Measurements from ENCODE around the gene CDYL.
A peak's percentile ranks its signal among the peaks of the same experiment; 100 is the strongest.

CDYL gene

GRCh38 chr6:4940416-4940815 is 164.2 kb downstream of the CDYL start:
- no peak for DNase-seq

DNA sequence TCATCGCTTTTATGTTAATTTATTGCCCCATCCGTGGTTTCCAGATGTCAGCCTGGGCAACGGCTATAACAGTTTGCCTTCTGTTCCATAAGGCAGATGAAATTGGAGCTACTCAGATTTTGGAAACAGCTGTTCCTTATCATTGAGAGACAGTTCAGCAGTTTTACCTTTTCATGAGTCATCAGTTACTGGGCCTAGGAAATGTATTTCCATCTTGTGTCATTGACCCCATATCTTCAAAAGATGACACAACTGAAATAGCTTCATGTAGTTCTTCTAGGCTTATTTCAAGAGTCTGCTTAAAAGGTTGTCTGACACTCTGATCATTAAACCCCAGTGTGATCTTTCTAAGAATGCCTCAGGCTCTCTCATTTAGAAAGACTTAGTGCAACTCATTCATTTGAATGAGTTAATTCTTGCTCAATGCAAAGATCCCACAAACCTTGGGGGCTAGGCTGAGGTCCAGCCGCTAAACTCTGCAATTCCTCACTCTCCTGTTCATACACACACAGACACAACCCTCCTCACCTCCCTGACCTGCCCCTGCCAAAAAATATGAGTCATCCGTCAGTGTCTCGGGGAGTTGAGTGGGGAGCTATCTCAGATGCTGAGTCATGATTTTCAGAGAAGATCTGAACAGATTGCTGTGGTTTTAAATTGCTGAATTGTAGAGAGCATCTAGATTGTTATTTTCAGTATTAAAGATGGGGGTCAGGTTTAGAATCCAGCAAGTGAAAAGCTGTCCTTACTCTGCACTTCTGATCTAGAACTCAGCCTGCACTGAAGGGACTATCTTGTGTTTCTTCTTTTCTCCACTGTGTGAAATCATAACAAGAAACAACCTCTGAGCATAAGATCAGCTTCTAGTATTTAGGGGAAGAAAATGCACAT is 165.8 kb downstream of the CDYL start:
- peak; percentile 21 for DNase-seq

DNA sequence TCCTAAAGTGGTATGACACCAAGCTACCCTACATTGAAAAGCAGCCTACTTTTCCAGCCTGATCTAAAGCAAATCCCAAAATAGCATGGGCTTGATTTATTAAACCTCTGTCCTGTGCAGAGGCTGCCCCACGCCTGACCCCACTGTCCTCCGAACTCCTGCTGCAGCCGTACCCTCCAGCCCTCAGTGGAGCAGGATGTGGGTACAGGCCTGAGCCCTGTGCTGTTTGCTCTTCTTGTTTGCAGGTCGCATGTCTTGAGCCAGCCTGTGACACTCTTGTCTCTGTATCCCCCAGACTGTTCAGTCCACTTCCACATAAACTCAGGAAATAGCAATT is 166.4 kb downstream of the CDYL start:
- DNase-seq: no peak

DNA sequence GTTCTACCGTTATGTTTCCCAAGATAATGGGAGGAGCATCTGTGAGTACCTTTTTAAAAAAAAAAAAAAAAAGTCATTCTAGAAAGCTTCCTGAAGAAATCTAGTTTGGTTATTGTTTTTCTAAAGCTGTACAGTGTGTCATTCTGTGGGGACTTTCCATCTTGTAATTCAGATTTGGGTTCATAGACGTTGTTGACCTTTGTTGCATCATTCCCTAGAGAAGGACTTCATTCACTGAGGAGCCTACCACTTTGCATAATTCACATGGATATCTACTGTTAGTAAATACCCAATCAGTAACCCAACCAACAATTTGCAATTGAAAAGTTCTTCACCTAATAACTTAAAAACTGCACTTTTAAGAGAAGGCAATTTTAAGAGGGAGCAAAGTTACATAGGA is 167.5 kb downstream of the CDYL start:
- no peak for DNase-seq

DNA sequence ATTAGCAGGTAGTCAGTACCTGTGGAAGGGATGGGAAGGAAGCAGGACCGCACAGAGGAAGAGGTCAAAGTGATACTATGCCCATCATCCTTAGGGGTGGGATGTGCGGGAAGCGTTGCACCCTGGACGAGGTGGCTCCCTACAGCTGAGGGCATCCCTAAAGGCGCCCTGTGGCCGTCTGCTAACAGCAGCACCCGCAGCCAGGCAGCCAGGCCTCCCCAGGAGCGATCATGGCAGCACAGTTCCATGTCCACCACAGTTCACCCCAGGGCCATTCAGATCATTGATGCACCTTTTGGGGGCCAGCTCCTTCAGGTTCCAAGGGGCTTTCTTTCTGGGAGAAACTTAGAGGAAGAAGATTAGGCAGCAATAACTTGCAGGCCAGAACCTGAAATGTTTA is 168.1 kb downstream of the CDYL start:
- DNase-seq: no peak

- no peak for DNase-seq
Measured at GRCh38 chr6:4946521-4946920, 170.3 kb downstream of the CDYL start.

GRCh38 chr6:4947716-4948115 is 171.5 kb downstream of the CDYL start:
- no peak for DNase-seq

DNA sequence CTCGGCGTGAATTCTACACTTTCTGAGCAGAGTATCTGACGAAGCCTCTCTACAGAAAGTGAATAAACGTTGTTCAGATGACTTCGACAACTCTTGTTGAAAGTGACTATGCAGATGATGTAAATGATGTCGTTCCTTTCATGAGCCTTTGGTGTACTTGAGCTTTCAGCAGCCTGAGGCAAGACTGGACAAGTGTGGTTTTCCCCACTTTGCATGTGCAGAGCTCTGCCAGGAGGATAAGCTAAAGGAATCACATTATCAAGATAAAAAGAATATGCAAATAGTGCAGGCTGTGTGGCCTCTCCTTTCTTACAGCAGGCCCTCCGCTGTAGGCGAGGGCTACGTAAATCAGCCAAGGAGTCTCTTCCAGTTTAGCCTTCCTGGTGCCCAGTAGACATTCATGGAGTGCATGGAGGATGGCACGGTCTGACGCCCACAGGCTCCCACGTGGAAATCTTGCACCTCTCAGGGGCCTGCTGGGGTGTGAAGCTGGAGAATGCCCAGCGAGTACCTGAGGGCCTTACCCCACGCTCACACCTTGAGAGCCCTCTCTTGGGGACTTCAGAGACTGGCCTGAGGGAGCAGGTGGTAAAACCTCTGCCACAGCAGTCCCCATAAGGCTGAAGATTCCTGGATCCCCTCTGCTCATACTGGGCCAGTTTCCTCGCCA is 172.7 kb downstream of the CDYL start:
- DNase-seq: no peak

- DNase-seq: no peak
Measured at GRCh38 chr6:4950076-4950475, 173.9 kb downstream of the CDYL start.

DNA sequence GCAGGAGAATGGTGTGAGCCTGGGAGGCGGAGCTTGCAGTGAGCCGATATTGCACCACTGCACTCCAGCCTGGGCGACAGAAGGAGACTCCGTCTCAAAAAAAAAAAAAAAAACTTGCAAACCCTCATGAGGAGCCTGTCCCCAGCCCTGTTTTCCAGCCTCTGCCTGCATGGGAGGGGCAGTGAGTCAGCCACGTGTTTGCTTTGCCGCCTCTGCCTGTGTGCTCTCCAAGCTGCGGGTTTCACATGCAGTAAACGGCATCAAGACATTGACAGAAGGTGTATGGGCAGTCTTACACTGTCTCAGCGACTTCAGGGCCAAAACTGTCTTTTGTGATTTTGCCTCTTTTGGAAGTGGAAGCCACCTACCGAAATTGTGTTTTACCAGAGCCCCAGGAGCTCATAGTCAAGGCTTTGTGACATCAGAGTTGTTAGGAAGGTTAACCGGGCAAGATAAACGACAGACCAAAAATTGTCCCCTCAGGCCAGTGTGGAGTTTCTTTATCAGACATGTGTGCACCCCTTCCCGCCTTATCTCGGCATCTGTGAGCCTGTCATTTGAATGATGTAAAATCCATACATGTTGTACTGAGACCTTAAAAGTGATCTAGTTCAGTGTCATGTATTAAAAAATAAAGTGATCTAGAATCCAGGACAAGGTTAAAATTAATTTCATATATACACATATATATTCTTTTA is 174.8 kb downstream of the CDYL start:
- no peak for DNase-seq

GRCh38 chr6:4953440-4953839 is 177.2 kb downstream of the CDYL start:
- no peak for DNase-seq

DNA sequence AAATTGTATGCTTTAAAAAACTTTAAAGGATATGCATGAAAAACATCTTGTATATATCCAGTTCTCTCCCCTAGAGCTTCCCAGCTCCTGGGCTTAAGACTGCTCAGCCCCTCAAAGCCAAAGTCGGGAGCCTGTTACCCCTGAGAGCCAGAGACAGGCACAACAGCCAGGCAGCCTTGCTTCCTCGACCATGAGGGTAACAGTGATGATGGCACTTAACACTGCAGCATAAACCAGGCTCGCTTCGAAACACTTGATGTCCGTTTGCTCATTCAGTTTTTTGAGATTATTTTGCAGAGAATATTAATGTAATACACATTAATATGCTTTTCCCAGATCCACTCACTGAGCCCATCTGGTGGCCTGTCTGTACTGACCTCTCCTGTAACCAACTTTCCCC is 180.4 kb downstream of the CDYL start:
- DNase-seq: no peak

DNA sequence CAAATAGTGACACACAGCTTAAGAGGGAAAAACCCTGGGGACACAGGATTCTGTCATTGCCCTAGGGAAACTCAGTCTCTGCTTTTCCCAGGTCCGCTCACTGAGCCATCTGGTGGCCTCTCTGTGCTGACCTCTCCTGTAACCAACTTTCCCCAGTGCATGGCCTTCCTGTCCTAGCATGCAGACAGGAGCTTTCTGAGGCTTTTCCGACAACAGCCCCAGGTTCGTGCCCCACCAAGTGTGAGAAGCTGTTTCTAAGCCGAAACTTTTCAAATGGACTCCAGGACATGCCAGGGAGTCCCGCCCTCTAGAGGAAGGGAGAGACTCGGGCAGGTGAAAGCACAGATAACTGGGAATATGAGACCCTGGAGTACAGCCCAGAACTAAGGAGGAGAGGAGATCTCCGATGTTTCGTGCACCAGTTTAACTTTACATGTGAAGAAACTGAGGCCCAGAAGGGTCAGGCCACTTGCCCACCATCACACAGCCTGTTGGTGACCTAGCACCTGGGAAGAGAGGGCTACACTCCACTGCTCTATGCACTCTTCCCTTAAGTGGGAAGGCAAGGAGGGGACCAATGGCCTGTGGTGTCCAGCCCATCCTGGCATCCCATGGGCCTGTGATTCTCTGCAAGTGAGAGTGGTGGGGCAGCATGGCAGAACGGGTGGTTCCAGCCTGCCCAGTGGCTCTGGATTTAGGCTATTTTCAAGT is 181.5 kb downstream of the CDYL start:
- DNase-seq: no peak

DNA sequence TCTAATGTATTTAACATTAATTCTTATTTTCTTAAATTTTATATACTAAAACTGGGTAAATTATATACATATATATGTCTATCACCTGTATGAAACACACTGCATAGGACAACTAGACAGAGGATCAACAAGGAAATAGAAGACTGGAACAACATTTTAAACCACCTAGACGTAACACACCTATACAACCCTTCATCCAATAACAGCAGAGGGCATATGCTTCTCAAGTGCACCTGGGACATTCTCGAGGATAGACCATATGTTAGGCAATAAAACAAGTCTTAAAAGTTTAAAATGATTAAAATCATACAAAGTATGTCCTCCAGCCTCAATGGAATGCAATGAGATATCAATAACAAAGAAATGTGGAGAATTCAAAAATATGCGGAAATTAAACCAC is 182.4 kb downstream of the CDYL start:
- no peak for DNase-seq

DNA sequence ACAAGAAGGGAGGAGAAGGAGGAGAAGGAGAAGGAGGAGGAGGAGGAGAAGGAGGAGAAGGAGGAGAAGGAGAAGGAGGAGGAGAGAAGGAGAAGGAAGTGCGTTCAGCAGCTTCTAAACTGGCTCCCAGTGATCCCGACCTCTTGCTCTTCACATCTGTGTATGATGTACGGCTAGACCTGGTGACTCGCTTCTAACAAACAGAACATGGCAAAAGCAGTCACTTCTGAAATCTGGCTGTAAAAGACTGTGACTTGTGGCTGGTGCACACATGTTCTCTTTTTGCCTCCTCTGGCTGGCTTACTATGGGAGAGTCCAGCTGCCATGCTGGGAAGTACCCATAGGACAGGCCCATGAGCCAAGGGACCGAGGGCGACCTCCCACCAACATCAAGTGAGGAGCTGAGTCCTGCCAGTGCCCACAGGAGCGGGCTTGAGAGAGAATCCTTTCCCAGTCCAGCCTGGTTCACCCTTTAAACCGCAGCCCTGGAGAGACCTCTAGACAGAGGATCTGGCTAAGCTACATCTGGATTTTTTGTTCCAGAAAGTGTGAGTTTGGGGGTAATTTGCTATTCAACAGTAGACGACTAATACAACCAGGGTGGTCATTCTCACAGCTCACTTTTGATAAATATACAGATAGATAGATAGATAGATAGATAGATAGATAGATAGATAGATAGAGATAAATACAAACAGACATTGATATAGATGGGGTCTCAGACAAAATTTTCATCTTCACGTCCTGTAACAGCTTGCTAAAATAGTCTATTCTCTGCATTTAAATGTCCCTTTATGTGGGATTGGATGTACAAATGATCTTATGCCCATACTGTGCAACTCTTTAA is 185.3 kb downstream of the CDYL start:
- no peak for DNase-seq

- DNase-seq: no peak
Measured at GRCh38 chr6:4962905-4963304, 186.7 kb downstream of the CDYL start.

GRCh38 chr6:4964675-4965561 is 188.7 kb downstream of the CDYL start:
- no peak for DNase-seq

DNA sequence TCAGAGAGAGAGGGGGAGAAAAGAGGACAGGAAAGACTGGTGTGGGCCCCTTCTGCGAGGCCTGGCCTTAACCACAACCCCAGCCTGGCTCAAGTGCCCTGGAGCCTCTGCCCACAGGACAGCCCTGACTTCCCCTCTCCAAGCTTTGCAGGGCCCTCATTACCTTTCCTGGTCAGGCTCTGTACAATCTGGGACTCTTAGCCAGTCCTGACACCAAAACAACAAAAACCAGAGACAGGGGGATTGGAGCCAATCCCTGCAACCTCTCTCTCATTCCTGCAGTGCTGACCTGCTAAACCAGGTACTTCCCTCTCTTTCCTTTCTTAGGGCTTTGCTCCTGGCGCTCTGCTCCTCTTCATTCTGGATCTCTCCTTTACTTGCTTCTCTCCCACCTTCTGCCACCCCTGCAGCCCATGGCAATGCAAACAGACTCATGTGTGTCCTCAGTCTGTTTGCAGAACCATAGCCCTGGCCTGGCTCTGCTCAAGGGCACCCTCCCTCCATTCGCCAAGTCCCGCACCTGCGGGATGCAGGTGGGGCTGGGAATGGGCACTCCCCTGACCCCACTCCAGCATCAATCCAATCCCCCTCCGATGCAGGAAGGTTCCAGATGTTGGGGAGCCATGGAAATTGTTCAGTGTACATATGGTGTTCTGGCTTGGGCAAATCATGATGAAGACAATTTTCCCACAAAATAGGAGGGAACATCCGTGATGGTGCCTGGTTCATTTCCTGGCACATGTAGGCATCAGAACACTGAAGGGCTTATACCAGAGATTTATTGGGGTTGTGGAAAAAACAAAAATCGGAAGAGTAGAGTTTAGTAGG is 189.6 kb downstream of the CDYL start:
- DNase-seq: no peak

DNA sequence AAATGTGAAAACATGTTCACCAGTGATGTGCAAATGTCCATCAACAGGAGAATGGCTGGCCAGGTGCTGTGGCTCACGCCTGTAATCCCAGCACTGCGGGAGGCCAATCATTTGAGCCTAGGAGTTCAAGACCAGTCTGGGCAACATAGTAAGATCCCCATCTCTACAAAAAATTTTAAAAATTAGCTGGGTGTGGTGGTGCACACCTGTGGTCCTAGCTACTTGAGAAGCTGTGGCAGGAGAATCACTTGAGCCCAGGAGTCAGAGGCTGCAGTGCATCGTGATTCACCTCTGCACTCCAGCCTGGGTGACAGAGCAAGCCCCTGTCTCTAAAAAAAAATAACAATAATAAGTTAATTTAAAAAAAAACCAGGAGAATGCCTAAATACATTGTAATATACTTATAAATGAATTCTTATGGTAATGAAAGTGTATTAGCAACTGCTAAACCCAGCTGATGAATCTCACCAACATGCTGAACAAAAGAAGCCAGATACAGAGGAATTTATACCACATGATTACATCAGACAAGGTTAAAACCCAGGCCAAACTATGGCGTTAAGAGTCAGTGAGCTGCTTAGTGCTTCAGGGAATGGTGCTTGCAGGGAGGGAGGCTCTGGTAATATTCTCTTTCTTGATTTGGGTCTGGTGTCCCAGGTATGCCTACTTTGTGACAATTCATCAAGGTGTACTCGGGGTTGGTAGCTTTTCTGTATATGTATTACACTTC is 191.3 kb downstream of the CDYL start:
- DNase-seq: no peak
